Measurements from ENCODE around the gene OBSCN.

OBSCN gene, protein sequence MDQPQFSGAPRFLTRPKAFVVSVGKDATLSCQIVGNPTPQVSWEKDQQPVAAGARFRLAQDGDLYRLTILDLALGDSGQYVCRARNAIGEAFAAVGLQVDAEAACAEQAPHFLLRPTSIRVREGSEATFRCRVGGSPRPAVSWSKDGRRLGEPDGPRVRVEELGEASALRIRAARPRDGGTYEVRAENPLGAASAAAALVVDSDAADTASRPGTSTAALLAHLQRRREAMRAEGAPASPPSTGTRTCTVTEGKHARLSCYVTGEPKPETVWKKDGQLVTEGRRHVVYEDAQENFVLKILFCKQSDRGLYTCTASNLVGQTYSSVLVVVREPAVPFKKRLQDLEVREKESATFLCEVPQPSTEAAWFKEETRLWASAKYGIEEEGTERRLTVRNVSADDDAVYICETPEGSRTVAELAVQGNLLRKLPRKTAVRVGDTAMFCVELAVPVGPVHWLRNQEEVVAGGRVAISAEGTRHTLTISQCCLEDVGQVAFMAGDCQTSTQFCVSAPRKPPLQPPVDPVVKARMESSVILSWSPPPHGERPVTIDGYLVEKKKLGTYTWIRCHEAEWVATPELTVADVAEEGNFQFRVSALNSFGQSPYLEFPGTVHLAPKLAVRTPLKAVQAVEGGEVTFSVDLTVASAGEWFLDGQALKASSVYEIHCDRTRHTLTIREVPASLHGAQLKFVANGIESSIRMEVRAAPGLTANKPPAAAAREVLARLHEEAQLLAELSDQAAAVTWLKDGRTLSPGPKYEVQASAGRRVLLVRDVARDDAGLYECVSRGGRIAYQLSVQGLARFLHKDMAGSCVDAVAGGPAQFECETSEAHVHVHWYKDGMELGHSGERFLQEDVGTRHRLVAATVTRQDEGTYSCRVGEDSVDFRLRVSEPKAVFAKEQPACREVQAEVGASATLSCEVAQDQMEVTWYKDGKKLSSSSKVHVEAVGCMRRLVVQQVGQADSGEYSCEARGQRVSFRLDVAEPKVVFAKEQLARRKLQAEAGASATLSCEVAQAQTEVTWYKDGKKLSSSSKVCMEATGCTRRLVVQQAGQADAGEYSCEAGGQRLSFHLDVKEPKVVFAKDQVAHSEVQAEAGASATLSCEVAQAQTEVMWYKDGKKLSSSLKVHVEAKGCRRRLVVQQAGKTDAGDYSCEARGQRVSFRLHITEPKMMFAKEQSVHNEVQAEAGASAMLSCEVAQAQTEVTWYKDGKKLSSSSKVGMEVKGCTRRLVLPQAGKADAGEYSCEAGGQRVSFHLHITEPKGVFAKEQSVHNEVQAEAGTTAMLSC (N-terminal part only)

GRCh38 chr1:228207851-228208821, at the start of gene OBSCN:
TSS of gene OBSCN (plus strand) at chr1:228208044. CDS start at chr1:228211784, 3,740 bp downstream.
- in situ Hi-C loops (cut with MboI; ENCODE audit: low sequenced_read_pairs): no loop called here

GRCh38 chr1:228158151-228159007, 49.5 kb upstream of the OBSCN start:
- in situ Hi-C loops (cut with MboI; ENCODE audit: low sequenced_read_pairs): no loop called here

GRCh38 chr1:228159008-228159665, 48.7 kb upstream of the OBSCN start:
- in situ Hi-C loops (cut with MboI; ENCODE audit: low sequenced_read_pairs): no loop called here

- in situ Hi-C loops (cut with MboI; ENCODE audit: low sequenced_read_pairs): no loop called here
Measured at GRCh38 chr1:228160201-228160761, 47.6 kb upstream of the OBSCN start.

- in situ Hi-C loops (cut with MboI; ENCODE audit: low sequenced_read_pairs): no loop called here
Measured at GRCh38 chr1:228161362-228161761, 46.5 kb upstream of the OBSCN start.

DNA sequence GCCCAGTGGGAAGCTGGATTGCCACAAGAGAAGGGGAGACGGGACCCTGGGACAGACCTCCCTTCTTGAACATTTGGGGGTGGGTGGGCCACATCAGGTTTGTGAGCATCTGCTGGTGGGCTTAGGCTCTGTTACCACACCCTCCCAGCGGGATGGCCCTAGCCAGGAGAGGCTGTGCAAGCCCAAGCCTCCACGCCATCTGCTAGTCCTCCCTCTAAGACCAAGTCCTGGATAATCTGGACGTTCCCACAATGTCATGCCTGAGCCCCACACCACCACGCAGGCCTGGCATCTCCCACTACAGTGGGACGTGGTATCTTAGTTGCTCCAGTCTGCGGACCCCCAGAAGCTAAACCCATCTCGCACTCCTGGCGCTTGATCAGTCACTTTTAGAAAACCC, 46.0 kb upstream of the OBSCN start:
- in situ Hi-C loops (cut with MboI; ENCODE audit: low sequenced_read_pairs): no loop called here

DNA sequence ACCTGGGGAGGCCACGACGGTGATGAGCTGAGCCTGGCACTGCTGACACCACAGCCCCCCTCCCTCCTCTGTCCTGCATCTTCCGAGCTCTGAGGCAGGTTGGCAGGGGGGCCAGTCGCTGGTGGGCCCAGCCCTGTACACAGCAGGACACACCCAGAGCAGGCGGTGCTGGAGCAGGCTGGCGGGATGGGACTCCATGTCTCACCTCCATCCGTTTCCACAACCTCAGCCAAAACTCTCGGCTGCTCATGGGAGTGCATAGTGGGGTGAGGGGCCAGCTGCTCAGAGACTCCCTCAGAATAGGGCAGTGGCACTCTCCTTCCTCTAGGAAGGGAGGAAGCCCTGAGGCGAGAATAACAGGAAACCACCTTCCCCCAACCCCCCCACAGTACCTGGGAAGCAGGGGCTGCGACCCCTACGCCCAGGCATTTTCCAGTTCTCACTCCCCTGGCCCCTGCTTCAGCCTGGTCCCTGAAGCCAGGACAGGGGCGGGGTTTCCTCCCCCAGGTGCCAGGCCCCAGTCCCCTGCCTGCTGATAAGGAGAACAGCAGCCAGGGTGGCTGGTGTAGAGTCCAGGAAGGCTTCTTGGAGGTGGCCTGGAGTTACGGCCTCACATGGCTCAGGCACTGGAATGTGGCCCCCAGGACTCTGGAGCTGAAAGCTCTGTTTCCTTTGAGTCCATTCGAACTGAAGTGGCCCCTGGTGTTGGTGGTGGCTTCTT, 45.4 kb upstream of the OBSCN start:
- in situ Hi-C loops (cut with MboI; ENCODE audit: low sequenced_read_pairs): no loop called here

- in situ Hi-C loops (cut with MboI; ENCODE audit: low sequenced_read_pairs): no loop called here
Measured at GRCh38 chr1:228163007-228163753, 44.7 kb upstream of the OBSCN start.

DNA sequence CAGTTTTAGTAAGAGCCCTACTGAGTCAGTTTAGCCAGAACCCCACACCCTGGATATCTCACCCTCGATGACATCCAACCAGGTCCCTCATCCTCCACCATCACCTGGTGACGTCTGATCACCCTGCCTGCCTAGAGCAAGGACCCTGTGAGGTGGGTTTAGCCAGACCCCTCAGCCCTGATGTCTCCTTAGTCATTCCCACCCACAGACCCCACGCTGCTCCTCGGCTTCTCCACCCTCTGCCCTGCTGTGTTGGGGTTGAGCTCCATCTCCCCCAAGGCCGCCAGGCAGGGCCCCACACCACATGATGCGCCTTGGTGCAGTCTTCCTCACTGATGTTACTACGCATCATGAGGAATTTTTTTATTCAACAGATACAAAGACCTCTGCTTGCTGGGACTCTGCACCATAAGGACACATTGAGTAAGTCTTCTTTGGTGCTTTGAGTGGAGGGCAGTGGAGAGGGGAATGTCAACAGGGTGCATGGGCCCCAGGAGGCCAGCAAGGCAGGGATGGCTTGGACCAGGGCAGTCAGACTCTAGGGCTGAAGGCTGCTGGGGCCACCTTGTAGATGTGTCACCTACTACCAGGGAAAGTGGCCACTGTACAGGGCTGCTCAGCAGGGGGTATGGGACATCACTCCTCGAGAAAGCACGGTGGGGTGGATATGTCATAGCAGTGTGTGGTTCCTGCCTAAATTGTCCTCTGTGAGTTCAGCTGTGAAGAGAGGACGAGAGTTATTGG, 43.9 kb upstream of the OBSCN start:
- in situ Hi-C loops (cut with MboI; ENCODE audit: low sequenced_read_pairs): no loop called here

GRCh38 chr1:228164561-228165371, 43.1 kb upstream of the OBSCN start:
- in situ Hi-C loops (cut with MboI; ENCODE audit: low sequenced_read_pairs): no loop called here

DNA sequence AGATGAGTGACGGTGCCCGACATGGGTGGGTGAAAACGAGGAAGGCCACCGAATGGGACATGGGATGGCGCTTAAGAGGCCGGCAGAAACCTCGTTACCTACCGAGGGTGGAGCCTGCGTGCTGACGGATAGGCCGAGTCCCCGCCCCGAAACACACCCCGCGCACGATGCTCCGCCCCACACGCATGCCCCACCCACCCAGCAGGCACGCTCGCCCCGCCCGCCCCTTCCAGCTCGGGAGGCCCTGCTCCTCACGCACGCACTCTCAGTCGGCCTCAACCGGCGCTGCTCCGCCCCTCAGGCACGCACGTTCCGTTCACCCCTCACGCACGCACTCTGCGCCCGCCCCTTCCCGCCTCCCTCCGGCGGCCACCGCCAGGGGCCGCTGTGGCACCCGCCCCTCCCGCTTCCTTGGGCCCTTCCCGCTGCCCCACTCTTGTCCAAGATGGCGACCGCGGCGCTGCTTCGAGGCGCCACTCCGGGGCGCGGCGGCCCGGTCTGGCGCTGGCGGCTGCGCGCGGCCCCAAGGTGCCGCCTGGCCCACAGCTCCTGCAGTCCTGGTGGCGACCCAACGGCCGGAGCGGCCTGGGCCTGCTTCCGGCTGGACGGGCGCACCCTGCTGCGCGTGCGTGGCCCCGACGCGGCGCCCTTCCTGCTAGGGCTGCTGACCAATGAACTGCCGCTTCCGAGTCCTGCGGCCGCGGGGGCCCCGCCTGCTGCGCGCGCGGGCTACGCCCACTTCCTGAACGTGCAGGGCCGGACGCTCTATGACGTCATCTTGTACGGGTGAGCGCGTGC, 42.3 kb upstream of the OBSCN start, which contains the start of gene IBA57:
IBA57 (plus strand) TSS at position 433 of the 798 bp plus-strand sequence; CDS start at position 446, 13 bp downstream.
- in situ Hi-C loops (cut with MboI; ENCODE audit: low sequenced_read_pairs): no loop called here

DNA sequence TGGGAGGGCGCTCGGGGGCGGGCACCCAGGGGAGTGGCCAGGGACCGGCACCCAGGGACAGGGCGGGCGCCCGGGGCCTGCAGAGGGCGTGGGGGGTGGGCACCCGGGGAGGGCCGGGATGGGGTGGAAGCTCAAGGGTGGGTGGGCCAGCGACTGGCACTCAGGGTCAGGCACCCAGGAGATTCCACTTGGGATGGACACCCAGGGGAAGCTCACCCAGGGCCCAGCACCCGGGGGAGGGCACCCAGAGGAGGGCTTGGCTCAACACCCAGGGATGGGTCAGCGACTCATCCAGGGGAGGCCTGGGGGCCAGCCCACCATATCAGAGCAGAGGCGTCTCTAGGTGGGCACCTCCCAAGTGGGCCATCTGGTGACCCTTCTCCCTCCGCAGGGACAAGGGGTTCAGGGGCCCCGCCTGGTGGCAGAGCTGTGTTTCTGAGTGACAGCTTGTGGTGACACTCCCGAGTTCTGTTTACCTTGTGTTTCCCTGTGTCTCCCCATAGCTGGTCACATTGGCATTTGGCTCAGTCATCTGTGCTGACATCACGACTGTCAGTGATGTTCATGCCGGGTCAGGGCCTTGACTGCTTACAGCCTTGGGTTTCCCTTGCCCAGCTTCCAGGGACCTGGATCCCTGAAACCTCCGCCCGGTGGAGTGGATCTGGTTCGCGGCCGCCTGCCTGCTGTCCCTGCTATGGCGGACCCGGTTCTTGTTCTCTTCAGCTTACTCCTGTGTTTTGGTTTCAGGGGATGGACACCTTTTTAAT, 41.5 kb upstream of the OBSCN start:
- in situ Hi-C loops (cut with MboI; ENCODE audit: low sequenced_read_pairs): no loop called here

GRCh38 chr1:228168563-228169270, 39.1 kb upstream of the OBSCN start:
- in situ Hi-C loops (cut with MboI; ENCODE audit: low sequenced_read_pairs): no loop called here
